IMR-90 (cell line): ENCODE data around the gene MRC1. TPM values are rescaled to one million over a fixed set of nuclear protein-coding genes. Genes with fewer than 3 reads are reported as not detected.

Experiments used
- ATAC-seq: fragments of 200-7000 bp; cut with Tn5 transposase; 2 replicates; pipeline ENCODE4 v1.9.1; 2020; ENCODE audit warnings: low read depth, mild to moderate bottlenecking, moderate library complexity
- BruUV-seq: library from RNA; stranded (reverse); fragments of 400-500 nt; replicated peaks from 2 replicates; lab custom pipeline; 2021; lab: Mats Ljungman, UMichigan
- CTCF ChIA-PET: fragments of 300-600 bp; formaldehyde crosslinking; extraction: SDS; loops from one replicate; lab custom pipeline; 2021; ENCODE audit warnings: antibody characterized with exemption; lab: Yijun Ruan, JAX
- POLR2A ChIA-PET: fragments of 300-600 bp; sonication (Branson Sonifier 250); formaldehyde crosslinking; loops from one replicate; lab custom pipeline; 2022; ENCODE audit warnings: antibody characterized with exemption; ENCODE audit not compliant: unreplicated experiment; lab: Charles Lee
- DNase-seq: peaks from one replicate; pipeline ENCODE4 v3.0.0; 2013
- H2AFZ ChIP-seq: replicated peaks from 2 replicates; pipeline ENCODE3; 2013; ENCODE audit warnings: low read length, mild to moderate bottlenecking; ENCODE audit not compliant: poor library complexity
- H2AK5ac ChIP-seq: 2 replicates; pipeline ENCODE4 v1.6.1; 2013; ENCODE audit warnings: low read depth, low read length, inconsistent platforms
- H2AK9ac ChIP-seq: replicated peaks from 2 replicates; pipeline ENCODE3; 2013; ENCODE audit warnings: mild to moderate bottlenecking, low read depth, low read length, moderate library complexity; ENCODE audit not compliant: poor library complexity
- H2BK120ac ChIP-seq: 2 replicates; pipeline ENCODE4 v1.6.1; 2013; ENCODE audit warnings: low read depth, low read length, inconsistent platforms
- H2BK15ac ChIP-seq: 3 replicates; pipeline ENCODE4 v1.6.1; 2013; ENCODE audit warnings: low read depth, low read length, inconsistent platforms
- H2BK20ac ChIP-seq: 2 replicates; pipeline ENCODE4 v1.6.1; 2013; ENCODE audit warnings: low read depth, mild to moderate bottlenecking, inconsistent platforms, low read length, moderate library complexity
- H2BK5ac ChIP-seq: 2 replicates; pipeline ENCODE4 v1.6.1; 2013; ENCODE audit warnings: mild to moderate bottlenecking, low read depth, low read length, inconsistent platforms; ENCODE audit not compliant: poor library complexity, severe bottlenecking
- H3K14ac ChIP-seq: replicated peaks from 2 replicates; pipeline ENCODE4 v1.6.1; 2013; ENCODE audit warnings: low read depth, low read length, inconsistent platforms
- H3K18ac ChIP-seq: 2 replicates; pipeline ENCODE4 v1.6.1; 2013; ENCODE audit warnings: low read depth, low read length, control low read depth
- H3K23ac ChIP-seq: 2 replicates; pipeline ENCODE4 v1.6.1; 2013; ENCODE audit warnings: low read depth, low read length, inconsistent platforms
- H3K27ac ChIP-seq: 2 replicates; pipeline ENCODE4 v1.5.1; 2013; ENCODE audit warnings: mild to moderate bottlenecking, control low read depth, low read length; ENCODE audit not compliant: insufficient read depth
- H3K27me3 ChIP-seq: 2 replicates; pipeline ENCODE4 v1.6.1; 2013; ENCODE audit warnings: low read length; ENCODE audit not compliant: control insufficient read depth, insufficient read depth
- H3K36me3 ChIP-seq: 2 replicates; pipeline ENCODE4 v1.6.1; 2013; ENCODE audit warnings: low read length, mixed read lengths; ENCODE audit not compliant: control insufficient read depth, insufficient read depth
- H3K4ac ChIP-seq: 2 replicates; pipeline ENCODE4 v1.6.1; 2013; ENCODE audit warnings: low read depth, low read length, inconsistent platforms
- H3K4me1 ChIP-seq: 2 replicates; pipeline ENCODE4 v1.6.1; 2013; ENCODE audit warnings: low read length, mixed read lengths; ENCODE audit not compliant: control insufficient read depth, insufficient read depth
- H3K4me2 ChIP-seq: 2 replicates; pipeline ENCODE4 v1.6.1; 2013; ENCODE audit warnings: low read depth, mild to moderate bottlenecking, control low read depth, low read length, moderate library complexity
- H3K4me3 ChIP-seq: 2 replicates; pipeline ENCODE4 v1.5.1; 2013; ENCODE audit warnings: low read depth, mild to moderate bottlenecking, control low read depth, low read length, moderate library complexity; ENCODE audit not compliant: insufficient read depth
- H3K56ac ChIP-seq: 2 replicates; pipeline ENCODE4 v1.6.1; 2013; ENCODE audit warnings: low read length, inconsistent platforms; ENCODE audit not compliant: insufficient read depth; ENCODE audit errors: extremely low read depth
- H3K79me1 ChIP-seq, 2 experiments: 2 replicates each; pipeline ENCODE4 v1.6.1; 2013; ENCODE audit warnings: low read length in 2 of 2, inconsistent platforms in 1 of 2, low read depth in 1 of 2
- H3K9ac ChIP-seq: 2 replicates; pipeline ENCODE4 v1.6.1; 2013; ENCODE audit warnings: low read depth, low read length, control low read depth
- H3K9me1 ChIP-seq: 2 replicates; pipeline ENCODE4 v1.6.1; 2013; ENCODE audit warnings: low read length, inconsistent platforms; ENCODE audit not compliant: insufficient read depth
- H3K9me3 ChIP-seq: 2 replicates; pipeline ENCODE4 v1.6.1; 2013; ENCODE audit warnings: low read length; ENCODE audit not compliant: control insufficient read depth, insufficient read depth
- H4K20me1 ChIP-seq: 2 replicates; pipeline ENCODE4 v1.6.1; 2013; ENCODE audit warnings: low read length, inconsistent platforms; ENCODE audit not compliant: insufficient read depth
- H4K5ac ChIP-seq: 2 replicates; pipeline ENCODE4 v1.6.1; 2013; ENCODE audit warnings: mild to moderate bottlenecking, low read depth, low read length, control low read depth
- H4K8ac ChIP-seq, 2 experiments: 2 replicates each; pipeline ENCODE4 v1.6.1; 2013; ENCODE audit warnings: low read depth in 2 of 2, low read length in 2 of 2, control low read depth in 1 of 2, inconsistent platforms in 1 of 2
- H4K91ac ChIP-seq: 2 replicates; pipeline ENCODE4 v1.6.1; 2013; ENCODE audit warnings: low read depth, low read length, inconsistent platforms; ENCODE audit not compliant: insufficient read depth
- BHLHE40 ChIP-seq: fragments of 150-350 bp; IDR thresholded peaks from 2 replicates; pipeline ENCODE4 v1.6.1; 2016; ENCODE audit warnings: mild to moderate bottlenecking, low read depth, low read length
- CEBPB ChIP-seq: IDR thresholded peaks from 2 replicates; pipeline ENCODE4 v1.6.1; 2012; ENCODE audit warnings: low read depth, low read length, improper control_type of control experiment
- CHD1 ChIP-seq: IDR thresholded peaks from 2 replicates; pipeline ENCODE4 v1.6.1; 2012; ENCODE audit warnings: low read depth, low read length, improper control_type of control experiment
- CTCF ChIP-seq: conservative IDR thresholded peaks from 2 replicates; pipeline ENCODE4 v1.5.1; 2012; ENCODE audit warnings: mild to moderate bottlenecking, low read depth, low read length, improper control_type of control experiment
- ELK1 ChIP-seq: fragments of 150-350 bp; IDR thresholded peaks from 2 replicates; pipeline ENCODE4 v1.6.1; 2016; ENCODE audit warnings: low read depth, mild to moderate bottlenecking, low read length, moderate library complexity, borderline replicate concordance
- FOS ChIP-seq: fragments of 150-350 bp; IDR thresholded peaks from 2 replicates; pipeline ENCODE4 v1.6.1; 2016; ENCODE audit warnings: low read depth, low read length
- MAFK ChIP-seq: IDR thresholded peaks from 2 replicates; pipeline ENCODE4 v1.6.1; 2012; ENCODE audit warnings: low read depth, low read length, improper control_type of control experiment
- MAZ ChIP-seq: IDR thresholded peaks from 2 replicates; pipeline ENCODE4 v1.6.1; 2012; ENCODE audit warnings: low read depth, mild to moderate bottlenecking, low read length, improper control_type of control experiment, moderate library complexity, borderline replicate concordance
- MXI1 ChIP-seq: IDR thresholded peaks from 2 replicates; pipeline ENCODE4 v1.6.1; 2012; ENCODE audit warnings: low read depth, mild to moderate bottlenecking, low read length, moderate library complexity, borderline replicate concordance
- NFE2L2 ChIP-seq: fragments of 150-350 bp; IDR thresholded peaks from 2 replicates; pipeline ENCODE4 v1.6.1; 2016; ENCODE audit warnings: low read depth, mild to moderate bottlenecking, low read length
- POLR2A ChIP-seq: IDR thresholded peaks from 2 replicates; pipeline ENCODE4 v1.6.1; 2012; ENCODE audit warnings: mild to moderate bottlenecking, low read depth, low read length
- RAD21 ChIP-seq: IDR thresholded peaks from 2 replicates; pipeline ENCODE4 v1.6.1; 2012; ENCODE audit warnings: low read length, improper control_type of control experiment
- RCOR1 ChIP-seq: IDR thresholded peaks from 2 replicates; pipeline ENCODE4 v1.6.1; 2012; ENCODE audit warnings: mild to moderate bottlenecking, low read length, improper control_type of control experiment; ENCODE audit not compliant: insufficient replicate concordance
- RFX5 ChIP-seq: IDR thresholded peaks from 2 replicates; pipeline ENCODE4 v1.8.0; 2012; ENCODE audit warnings: low read depth, mild to moderate bottlenecking, low read length, moderate library complexity
- SMC3 ChIP-seq: fragments of 150-350 bp; IDR thresholded peaks from 2 replicates; pipeline ENCODE4 v1.6.1; 2016; ENCODE audit warnings: low read depth, mild to moderate bottlenecking, antibody characterized with exemption, low read length, moderate library complexity
- USF2 ChIP-seq: fragments of 150-350 bp; IDR thresholded peaks from 2 replicates; pipeline ENCODE4 v1.6.1; 2017; ENCODE audit warnings: mild to moderate bottlenecking, antibody characterized with exemption, low read length, low read depth
- WGBS, 2 experiments: methylation state at CpG; one replicate each; pipeline versions ENCODE4 v1.1.5 to v1.1.7; 2013; ENCODE audit warnings: missing lambda C conversion rate in 2 of 2; ENCODE audit not compliant: insufficient read length in 1 of 2; ENCODE audit errors: extremely low coverage in 2 of 2; 5-methylcytosine and 5-hydroxymethylcytosine counted together
- dilution Hi-C: fragments of 300-500 bp; cut with HindIII; formaldehyde crosslinking; loops from one replicate; pipeline ENCODE4 v1.14.3; 2018; ENCODE audit warnings: low sequenced_read_pairs; ENCODE audit not compliant: unreplicated experiment
- in situ Hi-C: fragments of 300-500 bp; cut with MboI; formaldehyde crosslinking; loops from 3 replicates; pipeline ENCODE4 v1.14.3; 2019; ENCODE audit warnings: low sequenced_read_pairs, inconsistent platforms, mixed read lengths
- intact Hi-C: fragments of 100-400 bp; cut with micrococcal nuclease; formaldehyde crosslinking; loops from 2 replicates; pipeline ENCODE4 v1.10.0; 2022
- polyA plus RNA-seq, 3 experiments: library from polyadenylated mRNA; depleted of rRNA; stranded (reverse); fragments of >200 nt; gene quantifications; 2 replicates each; pipeline ENCODE4 v1.2.3, GENCODE V29; 2012; ENCODE audit warnings: low replicate concordance in 1 of 3
- total RNA-seq: library from RNA; depleted of rRNA; stranded (reverse); fragments of >200 nt; gene quantifications from 2 replicates; pipeline ENCODE4 v1.2.3, GENCODE V29; 2012

MRC1 gene
- total and polyA plus RNA-seq, 2 of the 4 experiments (the other 2 are of a cell fraction) = not detected

GRCh38 chr10:17833656-17834055 lies 24.5 kb downstream of the MRC1 start:
- peaks cover 6% of the 10 kb centered on the region for H3K4me1 ChIP-seq
- no peak overlapping the region for H3K4me2 ChIP-seq
- H3K56ac ChIP-seq = no peak overlapping the region
- H2BK20ac ChIP-seq = no peak overlapping the region
- in situ Hi-C loops = no loop called here
- no peak overlapping the region for H4K5ac ChIP-seq
- dilution Hi-C loops = no loop called here
- no peak overlapping the region for H4K8ac ChIP-seq
- H4K20me1 ChIP-seq = no peaks in the 10 kb centered on the region
- H3K27ac ChIP-seq = no peak overlapping the region
- no peak overlapping the region for H3K4ac ChIP-seq
- intact Hi-C loops = no loop called here
- no peak overlapping the region for H2BK120ac ChIP-seq
- no peak overlapping the region for H2AK9ac ChIP-seq
- no peaks in the 10 kb centered on the region for H3K79me1 ChIP-seq
- no peaks in the 10 kb centered on the region for H3K36me3 ChIP-seq
- no peak overlapping the region for H3K18ac ChIP-seq
- no peak overlapping the region for H3K23ac ChIP-seq
- ATAC-seq = no peak
- CTCF ChIA-PET = interaction anchor here (0.5 kb wide), 1 partner anchor 486 kb away, joined by 3 read pairs; no protein-coding TSS in a partner anchor
- no peak overlapping the region for H2AFZ ChIP-seq
- H3K27me3 ChIP-seq = peaks cover 4% of the 10 kb centered on the region
- TF ChIP-seq ELK1 (no peak), POLR2A (no peak), SMC3 (no peak), BHLHE40 (no peak), CHD1 (no peak), RCOR1 (no peak), USF2 (no peak), MXI1 (no peak), MAFK (no peak), MAZ (no peak), RAD21 (no peak), FOS (no peak), CTCF (no peak), RFX5 (no peak), NFE2L2 (no peak), CEBPB (no peak)
- no peak overlapping the region for H3K4me3 ChIP-seq
- no peaks in the 10 kb centered on the region for H3K9me3 ChIP-seq
- no peak for DNase-seq
- no peak overlapping the region for H2AK5ac ChIP-seq
- H3K9ac ChIP-seq = no peak overlapping the region
- H2BK5ac ChIP-seq = no peak overlapping the region
- H3K14ac ChIP-seq = no peak overlapping the region
- 0 out of 2 replicates have a peak, but pooled peaks cover 6% of the 10 kb centered on the region for H3K9me1 ChIP-seq
- H2BK15ac ChIP-seq = no peak overlapping the region
- WGBS, 2 experiments = no CpG with 5 or more reads among the region's 6 CpGs
- no TSS peak for BruUV-seq
- no peak overlapping the region for H4K91ac ChIP-seq
- POLR2A ChIA-PET = interaction anchor here (0.7 kb wide), 1 partner anchor 73 kb away, joined by 7 read pairs; no protein-coding TSS in a partner anchor
